C4-2B (cell line): ENCODE measurements around the gene GPR183.

Experiments
- CTCF ChIP-seq: fragments of 450-650 bp; conservative IDR thresholded peaks from 2 replicates; pipeline ENCODE4 v1.5.1; 2017; ENCODE audit warnings: mild to moderate bottlenecking
- ZFX ChIP-seq: fragments of 450-650 bp; IDR thresholded peaks from 2 replicates; pipeline ENCODE4 v1.6.1; 2017

GRCh38 chr13:99303863-99304521 is 3.2 kb downstream of the GPR183 start:
- TF ChIP-seq CTCF = no peak
- no peak for TF ChIP-seq ZFX
